PFSK-1 (cell line): ENCODE measurements around the gene C4orf54. TPM values are rescaled to one million over a fixed set of nuclear protein-coding genes. Genes with fewer than 3 reads are reported as not detected.

Experiments used
- FOXP2 ChIP-seq: optimal IDR thresholded peaks from 2 replicates; pipeline ENCODE3; 2011; ENCODE audit warnings: borderline replicate concordance, control low read depth, inconsistent platforms; ENCODE audit not compliant: insufficient read depth; ENCODE audit errors: extremely low read length, extremely low read depth
- POLR2AphosphoS5 ChIP-seq: IDR thresholded peaks from 2 replicates; pipeline ENCODE4 v1.6.1; 2012; ENCODE audit warnings: low read depth, mild to moderate bottlenecking, control low read depth, low read length, moderate library complexity
- SIN3A ChIP-seq: IDR thresholded peaks from 2 replicates; pipeline ENCODE4 v1.6.1; 2012; ENCODE audit warnings: mild to moderate bottlenecking, low read length, moderate library complexity, borderline replicate concordance; ENCODE audit not compliant: insufficient read depth
- TAF1 ChIP-seq: IDR thresholded peaks from 2 replicates; pipeline ENCODE4 v1.6.1; 2012; ENCODE audit warnings: low read length, control low read depth, borderline replicate concordance; ENCODE audit not compliant: insufficient read depth
- polyA plus RNA-seq: library from polyadenylated mRNA; unstranded; fragments of >200 nt; gene quantifications from one replicate; pipeline ENCODE4 v1.2.1, GENCODE V29; 2012; ENCODE audit warnings: low read depth, missing spikeins; ENCODE audit not compliant: insufficient read length
- TF ChIP-seq, protein P1 (sequence below), 2 experiments: IDR thresholded peaks; 2 replicates each; pipeline versions ENCODE4 v1.6.1 to v1.8.0; 2011 to 2012; ENCODE audit warnings: low read depth in 2 of 2, low read length in 2 of 2, control low read depth in 1 of 2, inconsistent platforms in 1 of 2, mild to moderate bottlenecking in 1 of 2, moderate library complexity in 1 of 2; ENCODE audit not compliant: insufficient read depth in 1 of 2

The C4orf54 gene
- polyA plus RNA-seq, result not detected

- no peak for TF ChIP-seq SIN3A
- TF ChIP-seq, protein P1, sequence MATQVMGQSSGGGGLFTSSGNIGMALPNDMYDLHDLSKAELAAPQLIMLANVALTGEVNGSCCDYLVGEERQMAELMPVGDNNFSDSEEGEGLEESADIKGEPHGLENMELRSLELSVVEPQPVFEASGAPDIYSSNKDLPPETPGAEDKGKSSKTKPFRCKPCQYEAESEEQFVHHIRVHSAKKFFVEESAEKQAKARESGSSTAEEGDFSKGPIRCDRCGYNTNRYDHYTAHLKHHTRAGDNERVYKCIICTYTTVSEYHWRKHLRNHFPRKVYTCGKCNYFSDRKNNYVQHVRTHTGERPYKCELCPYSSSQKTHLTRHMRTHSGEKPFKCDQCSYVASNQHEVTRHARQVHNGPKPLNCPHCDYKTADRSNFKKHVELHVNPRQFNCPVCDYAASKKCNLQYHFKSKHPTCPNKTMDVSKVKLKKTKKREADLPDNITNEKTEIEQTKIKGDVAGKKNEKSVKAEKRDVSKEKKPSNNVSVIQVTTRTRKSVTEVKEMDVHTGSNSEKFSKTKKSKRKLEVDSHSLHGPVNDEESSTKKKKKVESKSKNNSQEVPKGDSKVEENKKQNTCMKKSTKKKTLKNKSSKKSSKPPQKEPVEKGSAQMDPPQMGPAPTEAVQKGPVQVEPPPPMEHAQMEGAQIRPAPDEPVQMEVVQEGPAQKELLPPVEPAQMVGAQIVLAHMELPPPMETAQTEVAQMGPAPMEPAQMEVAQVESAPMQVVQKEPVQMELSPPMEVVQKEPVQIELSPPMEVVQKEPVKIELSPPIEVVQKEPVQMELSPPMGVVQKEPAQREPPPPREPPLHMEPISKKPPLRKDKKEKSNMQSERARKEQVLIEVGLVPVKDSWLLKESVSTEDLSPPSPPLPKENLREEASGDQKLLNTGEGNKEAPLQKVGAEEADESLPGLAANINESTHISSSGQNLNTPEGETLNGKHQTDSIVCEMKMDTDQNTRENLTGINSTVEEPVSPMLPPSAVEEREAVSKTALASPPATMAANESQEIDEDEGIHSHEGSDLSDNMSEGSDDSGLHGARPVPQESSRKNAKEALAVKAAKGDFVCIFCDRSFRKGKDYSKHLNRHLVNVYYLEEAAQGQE (IDR thresholded peaks at IDR 0.05; ENCODE audit: insufficient read depth in 1 of 2, low read depth in 2 of 2, low read length in 2 of 2), result no peak
- no peak for TF ChIP-seq POLR2AphosphoS5
- TF ChIP-seq TAF1, result no peak
- TF ChIP-seq FOXP2, result no peak
Measured at GRCh38 chr4:99657798-99658197, at the start of gene C4orf54. TSS of gene C4orf54 (minus strand) at chr4:99657828. CDS start at chr4:99654648, 3,180 bp downstream.

DNA sequence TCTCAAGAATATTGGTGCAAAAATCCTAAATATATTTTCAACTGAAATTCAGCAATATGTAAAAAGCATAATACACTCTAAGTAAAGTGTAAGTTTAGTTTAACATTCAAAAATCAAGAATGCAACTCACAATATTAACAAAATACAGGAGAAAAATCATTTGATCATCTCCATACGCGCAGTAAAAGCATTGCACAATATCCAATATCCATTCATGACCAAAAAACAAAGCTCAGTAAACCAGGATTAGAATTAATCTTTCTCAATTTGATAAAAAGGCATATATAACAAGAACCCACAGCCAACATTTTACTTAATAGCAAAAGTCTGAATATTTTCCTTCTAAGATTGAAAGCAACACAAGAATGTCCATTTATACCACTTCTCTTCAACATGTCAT is 48.3 kb upstream of the C4orf54 start:
- TF ChIP-seq POLR2AphosphoS5 (no peak), TAF1 (no peak), FOXP2 (no peak), SIN3A (no peak)
- TF ChIP-seq, protein P1 (IDR thresholded peaks at IDR 0.05; ENCODE audit: insufficient read depth in 1 of 2, low read depth in 2 of 2, low read length in 2 of 2), result no peak

DNA sequence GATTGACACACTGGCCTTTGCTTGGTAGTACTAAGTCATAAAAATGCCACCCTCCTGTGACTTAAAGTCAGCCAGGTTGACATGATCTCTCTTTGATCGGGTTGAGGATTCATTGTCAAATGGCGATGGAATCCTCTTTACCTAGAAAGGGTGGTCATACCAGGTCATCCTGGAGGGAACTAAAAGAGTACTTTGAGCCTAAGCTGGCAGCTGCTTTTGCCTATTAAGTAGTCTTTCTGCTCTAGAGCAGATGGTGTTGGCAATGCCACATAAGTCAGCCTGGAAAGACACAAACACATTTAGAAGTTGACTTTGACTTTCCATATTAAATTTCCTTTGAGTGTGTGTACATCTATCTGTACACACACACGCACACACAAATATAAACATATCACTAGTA is 39.2 kb upstream of the C4orf54 start:
- TF ChIP-seq, protein P1 (IDR thresholded peaks at IDR 0.05; ENCODE audit: insufficient read depth in 1 of 2, low read depth in 2 of 2, low read length in 2 of 2), result no peak
- TF ChIP-seq FOXP2 (no peak), SIN3A (no peak), TAF1 (no peak), POLR2AphosphoS5 (no peak)

DNA sequence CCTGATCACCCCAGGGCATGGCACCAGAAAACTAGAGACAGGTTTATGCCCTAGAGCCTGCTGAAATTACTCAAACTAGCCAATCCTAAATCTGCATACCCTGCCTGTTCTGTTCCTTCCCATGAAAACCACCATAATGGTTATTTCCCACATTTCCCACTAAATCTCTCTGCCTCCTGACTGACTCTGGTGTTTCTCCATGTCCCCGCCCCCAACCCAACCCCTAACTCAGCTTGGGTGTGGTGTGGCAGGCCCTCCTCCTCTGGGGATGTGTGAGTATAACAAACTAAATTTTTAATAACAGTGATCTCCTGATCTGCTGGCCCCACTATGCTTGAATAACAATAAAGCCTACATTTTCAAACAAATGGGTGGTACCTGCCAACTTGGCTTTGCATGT is 35.5 kb upstream of the C4orf54 start:
- TF ChIP-seq TAF1, result no peak
- TF ChIP-seq, protein P1 (IDR thresholded peaks at IDR 0.05; ENCODE audit: insufficient read depth in 1 of 2, low read depth in 2 of 2, low read length in 2 of 2), result no peak

- TF ChIP-seq TAF1 (no peak), SIN3A (no peak), FOXP2 (no peak), POLR2AphosphoS5 (no peak)
- TF ChIP-seq, protein P1 (IDR thresholded peaks at IDR 0.05; ENCODE audit: insufficient read depth in 1 of 2, low read depth in 2 of 2, low read length in 2 of 2), result no peak
Measured at GRCh38 chr4:99690990-99691389, 33.4 kb upstream of the C4orf54 start.
